NCI-H2227 treated with DMSO at 0.1 percent for 48 hours (cell line): ENCODE data around the gene CLASP1.
A peak's percentile ranks its signal among the peaks of the same experiment; 100 is the strongest.
"Not testable (repeated sequence)": the region's sequence is repeated elsewhere in the genome, so short reads cannot be mapped to it uniquely, and the experiment has no call there.

ENCODE experiments used
- DNase-seq: peaks from one replicate; lab custom pipeline; 2025; lab: John Stamatoyannopoulos, UW

CLASP1 gene

DNA sequence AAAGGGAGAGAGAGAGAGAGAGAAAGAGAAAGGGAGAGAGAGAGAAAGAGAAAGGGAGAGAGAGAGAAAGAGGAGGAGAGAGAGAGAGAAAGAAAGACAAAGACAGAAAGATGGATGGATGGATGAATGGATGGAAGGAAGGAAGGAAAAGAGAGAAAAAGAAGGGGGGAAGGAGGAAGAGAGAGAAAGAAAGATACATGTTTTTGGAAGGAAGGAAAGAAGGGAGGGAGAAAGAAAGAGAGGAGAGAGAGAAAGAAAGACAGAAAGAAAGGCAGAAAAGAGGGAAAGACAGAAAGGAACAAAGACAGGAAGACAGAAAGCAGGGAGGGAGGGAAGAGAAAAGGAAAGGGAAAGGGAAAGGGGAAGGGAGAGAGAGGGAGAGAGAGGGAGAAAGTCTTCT, 67.0 kb downstream of the CLASP1 start:
- DNase-seq = no peak

DNA sequence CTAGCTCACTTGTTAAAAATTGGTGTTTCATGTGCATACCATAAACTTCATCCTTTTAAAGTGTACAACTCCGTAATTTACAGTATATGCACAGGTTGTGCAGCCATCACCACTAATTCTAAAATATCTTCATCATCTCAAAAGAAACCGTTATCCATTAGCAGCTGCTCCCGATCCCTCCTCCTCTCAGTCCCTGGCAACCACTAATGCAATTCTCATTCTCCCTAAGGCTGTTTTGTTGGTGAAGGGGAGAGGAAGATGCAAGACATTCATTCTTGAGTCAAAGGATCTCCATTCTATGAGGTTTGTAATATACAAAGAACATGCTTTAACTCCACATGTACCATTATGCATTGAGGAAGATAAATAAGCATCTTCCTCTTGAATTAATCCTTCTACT, 70.0 kb downstream of the CLASP1 start:
- DNase-seq = no peak

DNA sequence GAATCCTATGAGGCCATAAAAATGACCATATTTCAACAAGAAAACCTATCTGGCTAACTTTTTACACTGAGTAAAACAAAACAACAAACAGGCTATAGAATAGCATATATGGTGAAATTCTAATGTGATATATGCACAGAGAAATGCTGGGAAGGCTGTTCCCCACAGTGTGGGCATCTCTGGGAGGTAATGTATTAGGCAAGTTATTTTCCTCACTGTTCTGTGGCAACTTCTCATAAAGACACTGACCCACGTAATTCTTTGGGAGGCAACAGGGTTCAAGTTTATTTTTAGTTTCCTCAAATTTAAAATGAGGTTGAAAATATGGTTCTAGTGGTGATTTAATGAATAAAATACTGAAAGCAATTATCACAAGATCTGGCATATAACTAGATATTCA, 71.9 kb downstream of the CLASP1 start:
- DNase-seq = no peak

GRCh38 chr2:121576263-121576662, 73.0 kb downstream of the CLASP1 start:
- DNase-seq = no peak

DNA sequence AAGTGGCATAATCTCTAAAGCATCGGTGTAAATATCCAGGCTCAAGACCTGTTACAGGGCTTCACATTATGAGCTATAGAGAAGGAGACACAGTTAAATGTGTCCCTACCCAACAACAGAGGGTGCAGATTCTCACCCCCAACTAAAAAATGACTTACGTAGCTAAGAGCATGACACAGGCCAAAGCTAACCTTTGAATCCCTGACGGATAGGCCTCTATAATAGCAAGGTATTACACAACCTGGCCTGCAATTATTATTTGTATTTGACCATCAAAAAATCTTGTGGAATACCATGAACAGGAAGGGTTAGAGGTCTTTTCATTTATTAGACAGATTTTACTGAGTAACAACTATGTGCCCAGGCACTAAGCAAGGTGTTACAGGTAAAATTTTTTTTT, 73.5 kb downstream of the CLASP1 start:
- DNase-seq = no peak

GRCh38 chr2:121570667-121571055, 78.6 kb downstream of the CLASP1 start:
- no peak for DNase-seq

DNA sequence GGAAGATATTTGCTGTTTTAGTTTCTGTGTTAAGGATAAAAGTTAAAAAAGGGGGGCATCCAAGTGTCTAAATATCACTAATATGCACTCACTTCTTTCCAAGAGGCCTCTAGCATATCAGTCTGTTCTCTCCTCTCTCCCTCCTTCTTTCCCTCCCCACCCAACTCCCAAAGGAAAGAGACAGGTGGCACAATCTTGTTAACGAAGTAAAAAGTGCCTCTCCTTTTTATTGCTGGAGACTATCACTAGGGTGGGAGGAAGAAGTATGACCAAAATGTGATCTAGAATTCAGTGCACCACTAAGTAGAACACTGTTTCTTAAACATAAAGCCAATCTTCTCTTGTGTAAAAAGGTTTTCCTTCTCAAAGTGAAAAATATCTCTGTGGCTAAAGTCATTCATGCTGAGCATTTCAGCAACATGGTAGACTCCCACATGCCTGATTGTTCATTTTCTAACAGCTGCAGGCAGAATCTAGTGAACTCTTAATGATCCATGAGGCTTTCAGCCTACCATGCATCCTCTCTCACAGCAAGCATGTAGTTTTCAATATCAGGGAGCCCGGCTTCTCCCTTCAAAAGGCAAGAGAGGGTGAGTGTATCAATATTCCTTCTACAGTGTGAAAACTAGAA, 79.1 kb downstream of the CLASP1 start:
- no peak for DNase-seq

DNA sequence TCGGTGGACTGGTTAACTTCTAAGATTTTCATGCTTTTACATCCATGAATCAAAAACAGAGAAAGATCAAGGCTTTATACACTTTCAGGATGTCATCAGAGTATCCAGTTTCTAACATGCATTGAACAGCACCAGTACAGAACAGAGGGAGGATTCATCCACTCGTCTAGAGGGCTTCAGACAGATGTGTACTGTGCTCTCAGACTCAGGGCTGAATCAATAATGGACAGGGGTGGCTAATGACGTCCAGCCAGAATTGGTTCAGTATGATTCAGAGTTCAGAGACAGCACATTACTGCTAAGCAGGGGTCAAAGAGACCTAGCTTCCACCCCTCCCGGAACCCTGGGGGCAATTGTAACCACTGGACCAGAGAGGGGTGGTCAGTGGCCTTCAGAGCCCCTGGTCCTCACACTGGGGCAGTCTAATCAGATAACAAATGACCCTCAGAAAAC, 81.3 kb downstream of the CLASP1 start:
- no peak for DNase-seq

DNA sequence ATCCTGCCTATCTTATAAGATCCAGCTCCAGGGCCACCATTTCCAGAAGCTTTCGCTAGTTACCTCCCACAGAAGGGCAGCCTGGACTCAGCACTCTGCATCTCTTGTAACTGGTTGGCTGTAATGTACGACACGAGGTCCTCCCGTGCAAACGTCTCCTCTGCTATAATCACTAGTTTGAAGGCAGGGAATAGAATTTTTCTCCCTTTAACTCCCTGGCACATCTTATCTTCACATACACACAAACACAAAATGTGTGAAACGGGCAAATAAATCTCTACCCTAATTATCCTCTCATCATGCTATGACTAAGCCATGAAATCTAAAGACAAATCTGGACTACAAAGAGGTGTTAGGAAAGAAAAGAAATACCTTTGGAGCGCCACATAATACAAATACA, 81.8 kb downstream of the CLASP1 start:
- DNase-seq = no peak

- no peak for DNase-seq
These were observed 83.6 kb downstream of the CLASP1 start for GRCh38 chr2:121565389-121566250.

- no peak for DNase-seq
These were observed 84.4 kb downstream of the CLASP1 start for GRCh38 chr2:121564905-121565304.

DNA sequence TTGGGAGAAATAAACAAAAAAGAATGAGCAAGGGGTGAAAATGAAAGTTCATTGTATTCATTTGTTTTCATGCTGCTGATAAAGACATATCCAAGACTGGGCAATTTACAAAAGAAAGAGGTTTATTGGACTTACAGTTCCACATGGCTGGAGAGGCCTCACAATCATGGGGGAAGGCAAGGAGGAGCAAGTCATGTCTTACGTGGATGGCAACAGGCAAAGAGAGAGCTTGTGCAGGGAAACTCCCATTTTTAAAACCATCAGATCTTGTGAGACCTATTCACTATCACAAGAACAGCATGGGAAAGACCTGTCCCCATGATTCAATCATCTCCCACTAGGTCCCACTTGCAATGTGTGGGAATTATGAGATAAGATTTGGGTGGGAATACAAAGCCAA, 85.5 kb downstream of the CLASP1 start:
- DNase-seq = not testable (repeated sequence)

DNA sequence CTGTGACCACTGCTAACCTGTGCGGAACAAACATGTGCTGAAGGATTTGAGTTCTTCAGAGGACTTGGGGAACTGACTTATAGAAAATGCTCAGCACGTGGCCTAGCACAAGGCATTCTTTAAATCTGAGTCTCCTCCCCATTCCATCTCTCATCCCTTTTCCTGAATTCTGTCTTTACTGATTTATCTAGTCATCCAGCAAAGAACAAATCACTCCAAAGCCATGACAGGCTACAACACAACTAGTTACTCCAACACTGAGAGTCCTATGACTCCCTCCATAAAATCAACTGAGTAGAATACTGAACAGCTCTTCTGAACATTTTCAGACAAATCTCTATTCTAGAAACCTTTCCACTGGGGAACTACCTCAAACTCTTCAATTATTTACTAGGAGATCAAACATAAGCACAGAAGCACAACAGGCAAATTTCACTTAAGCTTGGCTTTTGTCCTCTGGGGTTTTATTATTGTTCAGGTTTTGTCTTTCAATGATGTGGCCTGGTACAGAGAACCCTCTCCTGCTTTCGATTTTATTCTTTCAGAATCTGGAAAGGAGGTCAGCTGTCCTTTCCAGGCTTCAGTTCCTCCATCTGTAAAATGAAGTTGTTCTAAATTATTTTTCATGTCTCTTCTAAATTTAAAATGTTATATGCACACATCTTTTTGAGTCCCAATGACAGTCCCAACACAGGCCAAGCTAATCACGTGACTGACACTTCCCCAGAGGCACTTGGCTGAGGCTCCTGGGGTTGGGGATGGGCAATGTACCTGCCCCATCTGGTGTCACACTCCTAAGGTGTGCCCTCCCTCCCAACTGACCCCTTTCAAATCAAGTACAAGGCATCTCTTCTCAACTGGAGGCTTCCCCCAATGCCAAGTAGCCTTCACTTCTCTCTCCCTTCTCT, 86.7 kb downstream of the CLASP1 start:
- DNase-seq = no peak

GRCh38 chr2:121561617-121562268, 87.5 kb downstream of the CLASP1 start:
- DNase-seq = no peak

GRCh38 chr2:121558329-121558728, 90.9 kb downstream of the CLASP1 start:
- no peak for DNase-seq

- DNase-seq = peak; percentile 19
These were observed 94.3 kb downstream of the CLASP1 start for GRCh38 chr2:121555008-121555407.

DNA sequence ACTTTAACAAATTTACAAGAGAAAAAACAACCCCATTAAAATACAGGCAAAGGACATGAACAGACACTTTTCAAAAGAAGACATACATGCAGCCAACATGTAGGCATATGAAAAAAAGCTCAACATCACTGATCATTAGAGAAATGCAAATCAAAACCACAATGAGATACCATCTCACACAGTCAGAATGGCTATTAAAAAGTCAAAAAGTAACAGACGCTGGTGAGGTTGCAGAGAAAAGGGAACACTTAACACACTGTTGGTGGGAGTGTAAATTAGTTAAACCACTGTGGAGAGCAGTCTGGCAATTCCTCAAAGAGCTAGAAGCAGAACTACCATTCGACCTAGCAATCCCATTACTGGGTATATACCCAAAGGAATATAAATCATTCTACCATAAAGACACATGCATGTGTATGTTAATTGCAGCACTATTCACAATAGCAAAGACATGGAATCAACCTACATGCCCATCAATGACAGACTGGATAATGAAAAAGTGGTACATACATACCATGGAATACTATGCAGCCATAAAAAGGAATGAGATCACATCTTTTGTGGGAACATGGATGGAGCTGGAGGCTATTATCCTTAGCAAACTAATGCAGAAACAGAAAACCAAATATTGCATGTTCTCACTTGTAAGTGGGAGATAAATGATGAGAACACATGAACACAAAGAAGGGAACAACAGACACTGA, 96.6 kb downstream of the CLASP1 start:
- not testable (repeated sequence) for DNase-seq

GRCh38 chr2:121550669-121551068, 98.6 kb downstream of the CLASP1 start:
- no peak for DNase-seq

DNA sequence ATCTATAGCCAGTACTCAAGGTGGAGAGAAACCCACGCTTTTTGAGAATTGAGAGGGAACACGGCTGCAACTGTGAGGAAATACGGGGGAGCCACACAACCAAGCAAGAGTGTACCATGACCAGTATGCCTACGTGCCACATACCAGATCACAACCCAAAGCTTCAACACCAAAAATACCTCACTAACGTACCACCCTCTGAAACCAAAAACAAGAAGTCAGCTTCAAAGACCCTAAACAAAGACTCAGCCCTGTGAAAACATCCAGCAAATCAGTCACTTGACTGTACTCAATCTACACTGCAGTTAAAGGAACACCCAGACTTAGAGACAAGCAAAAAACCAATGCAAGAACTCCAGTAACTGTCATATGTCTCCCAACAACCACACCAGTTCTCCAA, 101.6 kb downstream of the CLASP1 start:
- no peak for DNase-seq

GRCh38 chr2:121545913-121546312, 103.3 kb downstream of the CLASP1 start:
- DNase-seq = no peak

- DNase-seq = no peak
These were observed 104.0 kb downstream of the CLASP1 start for GRCh38 chr2:121545257-121545656.
